OCI-M1 (cell line): ENCODE data around the gene PTPRN2.

Source experiments
- DNase-seq: peaks from one replicate; lab custom pipeline; 2025; lab: John Stamatoyannopoulos, UW

Gene PTPRN2

DNA sequence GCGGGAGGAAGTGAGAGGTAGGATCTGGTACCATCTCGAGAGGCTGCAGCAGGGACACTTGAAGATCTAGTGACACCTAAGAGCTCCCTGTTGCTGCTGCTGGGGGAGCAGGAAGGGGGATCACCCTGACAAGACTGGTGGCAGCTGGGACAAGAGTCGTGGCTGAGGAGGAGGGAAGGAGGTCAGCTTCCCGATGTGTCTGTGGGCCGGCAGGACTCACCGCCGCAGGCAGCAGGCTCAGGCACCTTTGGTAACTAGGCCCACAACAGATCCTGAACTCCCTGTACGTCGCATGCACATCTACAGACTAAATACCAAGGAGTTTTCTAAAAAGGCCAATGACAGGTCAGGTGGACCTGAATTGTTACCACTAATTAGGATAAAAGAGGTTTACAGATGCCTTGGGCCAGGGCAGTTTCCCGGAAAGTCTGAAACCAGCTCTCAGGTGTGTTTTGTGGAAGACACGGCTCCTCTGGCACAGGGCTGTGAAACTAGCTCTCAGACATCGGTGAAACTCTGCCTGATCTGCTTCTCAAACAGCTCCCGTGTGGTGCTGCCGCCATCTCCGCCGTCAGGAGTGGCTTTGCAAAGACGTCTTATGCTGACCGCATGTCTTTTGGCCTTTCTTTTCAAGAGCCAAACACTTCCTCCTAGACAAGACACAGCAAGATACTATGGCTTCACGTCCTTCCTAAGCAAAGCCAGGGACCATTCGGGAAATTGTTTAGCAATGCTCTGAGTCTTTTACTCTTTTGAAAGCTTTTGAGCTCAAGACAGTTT, 609.7 kb downstream of the PTPRN2 start:
- no peak for DNase-seq

DNA sequence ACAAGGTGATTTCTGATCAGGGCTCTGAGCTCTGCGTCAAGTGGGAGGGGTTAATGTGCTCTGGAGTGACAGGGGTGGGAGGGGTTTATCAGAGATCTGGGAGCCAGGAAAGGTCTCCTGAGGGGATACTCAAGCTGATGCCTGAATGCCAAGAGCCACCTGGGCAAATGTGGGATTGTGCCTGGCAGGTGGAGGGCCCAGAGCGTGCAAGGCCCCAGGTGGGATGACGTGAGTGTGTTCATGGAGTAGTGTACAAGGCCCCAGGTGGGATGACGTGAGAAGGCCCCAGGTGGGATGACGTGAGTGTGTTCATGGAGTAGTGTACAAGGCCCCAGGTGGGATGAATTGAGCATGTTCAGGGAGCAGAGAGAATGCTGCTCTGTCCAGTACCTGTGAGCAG, 610.3 kb downstream of the PTPRN2 start:
- no peak for DNase-seq

GRCh38 chr7:157976406-157976805, 611.2 kb downstream of the PTPRN2 start:
- no peak for DNase-seq

DNA sequence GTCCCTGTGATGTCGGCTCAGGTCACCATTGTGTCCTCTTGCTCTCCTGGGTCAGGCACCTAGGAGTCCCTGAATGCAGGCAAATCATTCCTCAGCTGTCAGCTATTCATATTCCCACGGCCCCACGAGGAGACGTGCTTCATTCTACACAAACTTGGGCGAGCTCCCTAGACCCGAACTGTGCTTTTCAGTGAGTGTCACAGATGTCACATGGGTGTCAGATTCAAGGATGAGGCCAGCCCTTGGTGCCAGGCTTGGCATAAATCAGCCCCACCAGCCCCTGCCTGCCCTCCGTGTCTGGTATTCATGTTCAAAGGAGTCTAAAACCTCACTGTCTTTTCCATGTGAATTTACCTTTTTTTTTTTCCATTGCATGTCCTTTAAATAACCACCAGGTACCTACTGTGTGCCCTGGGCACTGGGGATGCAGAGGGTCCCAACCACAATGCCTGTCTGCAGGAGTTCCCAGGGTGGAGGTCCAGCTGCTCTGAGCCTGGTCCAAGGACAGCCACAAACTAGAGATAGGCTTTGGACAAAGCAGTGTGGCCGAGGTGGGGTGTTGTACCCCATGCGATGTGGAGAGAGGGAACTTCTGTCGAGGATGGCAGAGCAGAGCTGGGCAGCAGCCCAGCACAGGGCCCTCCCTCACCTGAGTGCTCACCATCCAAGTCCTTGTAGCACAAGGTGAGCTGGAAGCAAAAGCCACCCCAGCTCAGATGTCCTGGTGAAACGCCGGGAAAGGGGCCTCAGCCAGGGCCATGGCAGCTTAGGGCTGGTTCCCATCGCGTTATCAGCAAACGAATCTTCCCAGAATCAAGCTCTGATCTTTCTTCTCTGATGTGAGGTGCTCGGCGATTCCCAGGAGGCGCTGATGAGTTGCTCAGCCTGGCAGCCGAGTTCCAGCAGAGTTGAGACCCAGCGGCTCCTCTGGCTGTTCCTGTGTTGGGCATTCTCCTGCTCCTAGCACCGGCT, 611.9 kb downstream of the PTPRN2 start:
- DNase-seq = no peak

DNA sequence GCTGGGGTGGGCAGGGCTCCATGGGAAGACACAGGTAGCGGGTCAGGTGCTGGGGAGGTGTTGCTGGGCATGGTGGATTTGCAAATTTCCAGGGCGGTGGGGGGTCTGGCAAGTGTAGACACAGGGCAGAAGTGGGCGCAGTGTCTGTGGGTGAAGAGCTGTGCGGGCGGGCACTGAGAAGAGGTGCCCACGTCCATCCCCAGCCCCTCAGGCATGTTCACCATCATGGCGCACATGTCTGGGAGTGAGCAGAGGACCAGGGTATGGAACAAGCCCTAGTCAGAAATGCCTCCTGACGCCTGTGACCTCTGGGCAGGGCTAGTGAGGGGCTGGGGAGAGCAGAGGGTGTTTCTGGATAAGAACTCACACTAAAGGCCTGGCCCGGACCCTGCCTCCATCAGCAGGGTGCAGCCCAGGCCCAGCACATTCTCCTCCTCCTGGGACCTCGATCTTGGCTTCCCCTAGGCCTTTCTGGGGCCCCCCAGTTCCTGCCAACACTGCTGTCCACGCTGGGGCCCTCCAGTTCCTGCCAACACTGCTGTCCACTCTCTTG, 612.9 kb downstream of the PTPRN2 start:
- no peak for DNase-seq

GRCh38 chr7:157973971-157974677, 613.5 kb downstream of the PTPRN2 start:
- DNase-seq = no peak

- no peak for DNase-seq
Measured at GRCh38 chr7:157972914-157973313, 614.7 kb downstream of the PTPRN2 start.

DNA sequence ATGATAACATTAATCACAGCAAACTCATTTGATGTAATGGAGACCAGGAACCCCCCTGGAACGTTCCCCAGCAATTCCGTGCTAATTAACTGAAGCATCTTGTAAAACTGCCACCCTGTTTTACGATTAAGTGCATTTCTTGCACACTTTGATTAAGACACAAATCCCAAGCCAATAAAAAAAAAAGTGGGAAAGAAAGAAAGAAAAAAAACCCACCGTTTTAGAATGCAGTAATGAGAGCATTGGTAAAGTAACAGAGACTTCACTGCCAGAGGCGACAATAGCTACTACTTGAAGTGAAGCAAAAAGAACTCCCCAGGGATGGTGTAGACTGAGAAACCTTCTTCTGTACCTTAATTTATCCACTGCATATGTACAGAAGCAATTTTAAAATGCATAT, 616.1 kb downstream of the PTPRN2 start:
- no peak for DNase-seq

DNA sequence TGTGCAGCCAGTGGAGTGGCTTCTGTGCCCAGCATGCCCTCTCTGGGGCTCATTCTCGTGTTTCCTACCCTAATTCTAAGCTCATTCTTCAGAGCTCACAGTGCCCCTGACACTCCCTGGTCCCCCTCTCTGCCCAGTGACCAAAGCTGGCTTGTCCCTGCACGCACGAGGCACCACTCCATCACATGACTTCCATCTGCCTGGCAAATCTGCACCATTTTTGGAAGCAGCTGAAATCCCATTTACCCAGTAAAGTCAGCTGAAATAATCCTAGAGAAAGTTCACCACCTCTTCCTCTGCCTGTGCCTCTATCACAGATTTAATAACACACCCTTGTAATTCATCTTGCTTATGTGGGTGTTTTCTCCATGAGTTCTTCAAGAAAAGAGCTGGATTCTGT, 616.9 kb downstream of the PTPRN2 start:
- no peak for DNase-seq

DNA sequence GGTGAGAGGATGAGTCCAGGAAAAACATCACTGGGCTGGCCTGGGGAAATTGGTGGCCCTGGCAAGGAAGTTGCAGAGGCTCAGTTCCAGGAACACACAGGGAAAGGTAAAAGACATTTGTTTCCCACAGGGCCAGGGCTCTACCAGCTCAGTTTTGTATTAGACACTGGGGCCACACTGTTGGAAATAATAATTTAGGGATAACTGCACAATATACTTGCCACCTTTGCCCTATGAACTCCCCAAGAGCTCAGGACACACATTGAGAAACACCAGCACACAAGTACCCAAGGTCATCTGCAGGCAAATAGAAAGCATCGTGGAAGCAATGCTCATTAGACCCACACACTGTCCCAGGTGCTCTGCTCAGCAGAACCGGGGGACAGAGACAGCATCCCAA, 617.6 kb downstream of the PTPRN2 start:
- no peak for DNase-seq

GRCh38 chr7:157966490-157966889, 621.1 kb downstream of the PTPRN2 start:
- no peak for DNase-seq

DNA sequence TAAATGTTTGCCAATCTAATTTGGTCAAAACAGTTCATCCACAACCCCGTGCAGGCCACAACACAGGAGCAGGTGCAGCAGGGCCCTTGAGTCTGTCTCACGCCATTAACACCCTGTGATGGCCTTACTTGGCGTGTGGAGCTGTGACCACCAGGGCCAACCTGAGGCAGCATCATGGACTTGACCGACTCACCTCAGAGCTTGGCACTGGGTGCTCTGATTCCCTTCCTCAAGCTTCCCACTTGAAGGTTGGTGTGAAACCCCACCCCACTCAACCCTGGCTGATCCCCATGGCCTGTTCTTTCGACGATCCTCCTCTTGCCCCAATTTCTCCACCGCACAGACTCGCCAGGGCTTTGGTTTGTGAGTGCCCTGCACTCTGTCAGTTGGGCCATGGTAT, 623.1 kb downstream of the PTPRN2 start:
- no peak for DNase-seq

- no peak for DNase-seq
Measured at GRCh38 chr7:157964016-157964415, 623.6 kb downstream of the PTPRN2 start.

DNA sequence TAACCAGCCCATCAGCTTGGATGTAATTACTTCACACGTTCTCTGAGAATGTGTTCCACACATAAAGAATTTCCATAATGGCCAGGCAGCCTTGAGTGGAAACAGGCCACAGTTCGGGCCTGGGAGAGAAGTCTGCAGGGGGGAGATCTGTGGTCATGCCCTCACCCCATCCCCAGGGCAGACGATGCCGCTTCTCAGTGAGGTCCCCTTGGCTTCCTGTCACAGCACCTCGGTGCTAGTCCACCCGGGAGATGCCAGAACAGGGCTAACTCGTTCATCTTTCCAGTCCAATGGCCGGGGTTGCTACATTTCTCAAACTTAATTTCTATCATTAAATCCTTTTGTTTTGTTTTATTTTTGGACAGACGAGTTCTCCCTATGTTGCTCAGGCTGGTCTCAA, 624.1 kb downstream of the PTPRN2 start:
- DNase-seq = no peak

DNA sequence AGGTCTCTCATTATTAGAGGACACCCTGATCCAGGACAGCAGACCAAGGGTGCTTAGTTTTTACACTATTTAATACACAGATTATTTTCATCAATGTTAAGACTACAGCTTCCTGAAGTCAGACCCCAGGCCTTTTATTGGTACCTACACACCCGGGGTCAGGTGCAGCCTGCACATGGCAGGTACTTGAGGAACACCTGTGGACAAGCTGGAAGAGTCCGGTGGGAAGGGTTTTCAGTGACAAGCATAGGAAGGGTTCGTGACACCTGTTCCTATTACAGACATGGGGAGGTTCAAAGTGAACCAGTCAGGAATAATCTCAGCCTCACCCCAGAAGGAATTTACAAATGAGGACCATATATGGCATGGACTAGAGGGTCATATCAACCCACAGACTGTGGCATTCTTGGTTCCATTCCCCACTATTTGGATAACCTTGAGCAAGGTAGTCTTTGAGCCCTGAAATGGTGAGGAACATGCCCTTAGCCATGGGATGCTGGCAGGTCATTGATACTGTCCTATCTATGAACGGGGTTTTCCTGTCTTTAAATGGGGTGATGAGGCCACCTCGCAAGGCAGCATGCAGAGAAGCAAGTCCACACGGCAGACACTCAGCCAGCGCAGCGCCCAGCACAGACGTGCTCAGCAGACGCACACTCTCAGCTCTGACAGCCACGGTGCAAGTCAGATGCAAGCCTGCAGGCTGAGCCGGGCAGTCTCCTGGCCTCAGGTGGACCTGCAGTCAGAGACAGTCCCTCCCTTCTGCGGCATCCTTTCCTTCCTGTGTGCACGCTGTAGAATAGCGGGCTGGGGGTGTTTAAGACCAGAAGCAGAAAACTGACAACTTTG, 624.9 kb downstream of the PTPRN2 start:
- no peak for DNase-seq

DNA sequence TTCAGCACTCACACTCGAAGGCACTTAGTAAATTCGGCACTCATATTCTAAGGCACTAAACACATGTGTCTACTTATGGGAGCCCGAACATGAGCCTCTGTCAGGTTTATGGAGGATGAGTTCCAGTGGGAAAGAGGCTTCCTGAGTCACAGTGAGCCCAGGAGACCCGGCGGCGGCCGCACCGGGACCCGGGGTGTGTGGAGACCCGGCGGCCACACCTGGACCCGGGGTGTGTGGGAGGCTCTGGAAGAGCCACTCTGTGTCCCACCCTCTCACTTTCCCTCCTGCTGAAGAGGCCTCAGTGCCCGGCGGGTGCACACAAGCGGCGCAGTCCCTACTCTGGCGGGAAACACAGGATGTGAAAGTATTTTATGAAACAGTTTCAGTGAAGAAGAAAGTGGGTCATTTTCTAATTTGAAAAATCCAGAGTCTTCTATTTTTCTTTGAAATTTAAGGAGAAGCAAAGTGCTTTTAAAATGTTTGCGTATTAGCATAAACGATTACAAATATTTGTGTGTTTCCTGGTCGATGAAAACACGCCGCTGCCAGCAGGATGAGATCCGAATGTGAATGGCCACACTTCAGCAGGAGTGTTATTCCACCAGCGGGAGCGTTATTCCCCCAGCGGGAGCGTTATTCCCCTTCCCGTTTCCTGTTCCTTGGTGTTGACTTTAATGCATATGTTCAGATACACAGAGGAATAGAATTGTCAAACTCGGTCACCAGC, 625.7 kb downstream of the PTPRN2 start:
- no peak for DNase-seq

DNA sequence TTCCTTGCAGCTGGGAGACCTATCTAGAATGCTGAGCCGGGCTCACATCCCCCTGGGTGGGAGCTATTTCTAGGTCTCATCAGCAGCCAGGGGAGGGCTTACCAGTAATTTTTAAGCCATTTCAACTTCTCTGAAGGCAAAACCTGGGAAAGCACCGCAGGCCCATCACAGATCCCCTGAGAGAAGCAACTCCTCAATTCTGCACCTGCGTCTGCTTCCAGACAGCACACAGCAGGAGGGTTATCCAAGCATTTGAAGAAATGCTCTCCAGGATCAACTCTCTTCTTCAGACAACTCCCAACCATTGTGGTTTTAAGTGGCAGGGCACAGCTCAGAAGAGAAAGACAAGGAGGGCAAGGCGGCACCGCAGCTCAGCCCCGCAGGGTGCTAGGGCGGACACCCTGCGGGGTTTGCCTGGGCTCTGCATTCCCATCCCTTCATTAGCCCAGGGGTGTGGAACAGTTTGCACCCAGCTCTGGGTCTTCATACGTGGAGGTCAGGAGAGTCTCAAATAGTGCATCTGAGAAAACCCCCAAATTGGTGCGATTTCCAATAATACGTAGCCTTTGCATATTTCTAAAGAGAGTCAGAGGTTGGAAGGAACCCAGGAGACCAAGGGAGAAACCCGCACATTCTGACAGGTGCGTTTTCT, 632.1 kb downstream of the PTPRN2 start:
- no peak for DNase-seq

DNA sequence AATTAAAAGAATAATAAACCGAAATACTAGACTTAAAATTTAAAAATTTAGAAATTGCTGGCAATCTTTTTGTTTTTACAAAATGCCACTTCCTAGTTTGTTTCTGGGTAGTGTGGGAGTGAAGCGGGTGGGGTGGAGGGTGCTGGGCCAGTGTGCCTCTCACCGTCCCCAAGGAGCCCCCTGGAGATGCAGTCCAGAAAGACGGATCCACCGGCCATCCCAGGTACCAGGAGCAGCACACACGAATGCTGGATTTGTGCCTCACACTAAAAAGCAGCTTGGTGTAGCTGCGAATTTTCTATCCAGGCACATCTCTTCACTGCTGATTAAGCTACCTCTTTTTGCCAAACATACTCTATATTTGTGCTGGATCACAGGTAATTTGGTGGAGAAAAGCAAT, 632.7 kb downstream of the PTPRN2 start:
- no peak for DNase-seq

GRCh38 chr7:157952841-157953645, 634.6 kb downstream of the PTPRN2 start:
- no peak for DNase-seq
